DMS153 treated with DMSO at 0.1 percent for 48 hours (cell line): ENCODE measurements around the gene ACP4.
"Not testable (repeated sequence)": the region's sequence is repeated elsewhere in the genome, so short reads cannot be mapped to it uniquely, and the experiment has no call there.

ENCODE experiments used
- DNase-seq: peaks from one replicate; lab custom pipeline; 2025; ENCODE audit not compliant: unreplicated experiment; lab: John Stamatoyannopoulos, UW

Gene ACP4

DNA sequence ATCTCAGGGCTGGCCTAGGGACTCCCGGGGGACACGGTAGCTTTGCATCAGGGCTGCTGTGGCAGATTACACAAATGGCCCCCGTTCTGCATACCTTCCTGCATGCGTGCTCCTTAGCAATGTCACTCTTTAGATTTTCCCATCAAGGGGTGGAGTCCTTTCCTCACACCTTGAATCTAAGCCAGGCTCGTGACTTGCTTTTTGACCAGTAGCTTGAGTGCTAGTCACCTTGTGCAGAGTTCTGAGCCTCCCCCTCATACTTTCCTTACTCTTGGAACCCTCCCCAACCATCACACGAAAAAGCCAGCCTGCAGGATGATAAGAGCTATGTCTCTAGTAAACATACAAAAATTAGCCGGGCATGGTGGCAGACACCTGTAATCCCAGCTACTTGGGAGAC lies 16.8 kb upstream of the ACP4 start:
- not testable (repeated sequence) for DNase-seq

DNA sequence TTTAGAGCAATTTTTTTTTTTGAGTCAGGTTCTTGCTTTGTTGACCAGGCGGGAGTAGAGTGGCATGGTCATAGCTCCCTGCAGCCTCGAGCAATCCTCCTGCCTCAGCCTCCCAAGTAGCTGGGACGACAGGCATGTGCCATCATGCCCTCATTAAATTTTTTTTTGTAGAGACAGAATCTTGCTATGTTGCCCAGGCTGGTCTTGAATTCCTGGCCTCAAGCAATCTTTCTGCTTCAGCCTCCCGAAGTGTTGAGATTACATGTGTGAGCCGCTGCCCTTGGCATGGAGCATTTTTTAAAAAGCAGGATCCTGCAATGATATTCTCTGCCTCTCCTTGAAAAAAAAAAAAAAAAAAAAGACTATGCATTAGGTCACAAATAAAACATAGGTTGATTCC lies 14.1 kb upstream of the ACP4 start:
- DNase-seq, result no peak

- DNase-seq, result no peak
Measured at GRCh38 chr19:50777261-50777660, 13.0 kb upstream of the ACP4 start.

DNA sequence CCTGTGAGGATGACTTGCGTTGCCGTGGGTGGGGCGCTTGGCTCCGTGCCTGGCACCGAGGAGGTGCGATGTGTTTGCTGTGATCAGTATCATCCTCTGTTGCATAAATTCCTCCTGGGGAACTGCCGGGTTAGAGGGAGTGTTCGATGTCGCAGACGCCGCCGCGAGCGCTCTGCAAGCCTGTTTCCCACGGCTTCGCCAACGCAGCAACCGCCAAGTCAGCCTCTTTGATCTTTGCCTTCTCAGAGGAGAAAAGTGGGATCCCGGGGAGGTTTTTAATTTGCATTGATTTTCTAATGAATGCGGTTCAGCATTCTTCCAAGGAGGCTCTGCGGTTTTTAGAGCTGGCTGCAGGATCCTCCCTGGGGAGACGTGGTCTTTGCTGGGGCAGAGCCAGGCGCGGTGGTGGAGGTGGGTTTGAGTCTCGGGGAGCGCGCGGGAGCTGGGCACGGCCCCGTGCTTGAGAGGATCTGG lies 12.3 kb upstream of the ACP4 start:
- no peak for DNase-seq

DNA sequence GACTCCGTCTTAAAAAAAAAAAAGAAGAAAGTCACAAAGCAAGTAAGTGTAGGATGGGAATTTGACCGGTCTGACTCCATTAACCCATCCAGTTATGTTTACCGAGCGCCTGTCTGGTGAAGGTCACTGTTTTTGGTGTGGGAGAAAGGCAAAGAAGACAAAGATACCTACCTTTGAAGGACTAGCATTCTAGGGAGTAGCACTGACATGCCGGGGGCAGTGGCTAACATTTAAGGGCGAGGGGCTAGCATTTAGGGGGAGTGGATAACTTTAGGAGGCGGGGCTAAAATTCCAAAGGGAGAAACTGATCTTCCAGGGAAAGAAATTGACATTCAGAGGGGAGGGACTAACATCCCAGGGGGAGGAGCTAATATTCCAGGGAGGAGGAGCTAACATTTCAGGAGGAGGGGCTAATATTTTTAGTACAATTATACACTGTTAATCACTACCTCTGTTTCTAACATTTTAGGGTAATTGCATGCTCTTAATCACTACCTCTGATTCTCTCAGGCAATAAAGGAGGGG lies 11.2 kb upstream of the ACP4 start:
- DNase-seq, result no peak

DNA sequence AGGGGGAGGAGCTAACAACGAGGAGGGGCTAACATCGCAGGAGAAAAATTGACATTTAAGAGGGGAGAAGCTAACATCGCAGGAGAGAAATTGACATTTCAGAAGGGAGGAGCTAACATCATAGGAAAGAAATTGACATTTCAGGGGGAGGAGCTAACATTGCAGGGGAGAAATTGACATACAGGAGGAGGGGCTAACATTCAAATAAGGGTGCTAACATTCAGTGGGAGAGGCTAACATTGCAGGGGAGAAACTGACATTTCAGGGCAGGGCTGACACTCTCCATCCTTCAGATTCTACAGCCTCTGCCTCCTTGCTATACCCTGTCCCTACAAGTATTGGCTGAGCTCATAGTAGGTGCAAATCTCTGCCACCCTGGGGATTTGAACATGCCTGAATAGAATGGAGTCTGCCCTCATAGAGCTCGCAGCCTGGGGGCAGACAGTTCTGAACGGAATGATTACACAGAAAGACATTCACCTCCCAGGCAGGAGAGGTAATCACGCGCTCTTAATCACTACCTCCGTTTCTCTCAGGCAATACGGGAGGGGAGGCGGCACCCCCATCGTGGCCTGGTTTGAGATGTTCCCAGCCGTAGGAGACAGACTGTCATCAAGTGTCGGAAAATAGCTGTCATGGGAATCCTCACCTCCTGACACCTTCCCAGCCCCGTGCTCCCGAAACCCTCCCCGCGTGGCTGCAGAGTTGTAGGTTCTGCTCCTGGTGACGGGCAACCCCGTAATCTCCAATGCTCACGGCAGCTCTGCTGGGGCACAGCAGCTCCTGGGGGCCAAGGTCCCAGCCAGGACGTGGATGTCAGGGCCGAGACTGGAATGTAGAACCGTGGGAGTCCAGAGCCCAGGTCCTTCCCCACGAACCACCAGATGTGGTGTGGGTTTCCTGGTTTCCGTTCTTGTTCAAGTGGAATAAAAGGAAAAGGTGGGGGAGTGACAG lies 10.4 kb upstream of the ACP4 start:
- no peak for DNase-seq

GRCh38 chr19:50780753-50781435 lies 9.3 kb upstream of the ACP4 start:
- no peak for DNase-seq

GRCh38 chr19:50783848-50784152 lies 6.4 kb upstream of the ACP4 start:
- not testable (repeated sequence) for DNase-seq

DNA sequence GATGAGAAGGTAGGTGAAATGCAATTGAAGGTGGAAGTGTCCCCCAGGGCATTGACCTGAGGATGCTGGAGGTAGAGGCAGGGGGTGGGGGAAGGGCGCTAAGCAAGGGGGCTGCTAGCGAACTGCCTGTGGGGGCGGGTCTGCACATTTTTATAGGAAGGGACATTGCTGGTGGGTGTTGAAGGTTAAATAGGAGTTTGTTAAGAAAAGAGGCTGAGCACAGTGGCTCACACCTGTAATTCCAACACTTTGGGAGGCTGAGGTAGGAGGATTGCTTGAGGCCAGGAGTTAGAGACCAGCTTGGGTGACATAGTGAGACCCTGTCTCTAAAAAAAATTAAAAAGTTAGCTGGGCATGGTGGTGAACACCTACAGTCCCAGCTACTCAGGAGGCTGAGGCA lies 5.5 kb upstream of the ACP4 start:
- DNase-seq, result no peak

DNA sequence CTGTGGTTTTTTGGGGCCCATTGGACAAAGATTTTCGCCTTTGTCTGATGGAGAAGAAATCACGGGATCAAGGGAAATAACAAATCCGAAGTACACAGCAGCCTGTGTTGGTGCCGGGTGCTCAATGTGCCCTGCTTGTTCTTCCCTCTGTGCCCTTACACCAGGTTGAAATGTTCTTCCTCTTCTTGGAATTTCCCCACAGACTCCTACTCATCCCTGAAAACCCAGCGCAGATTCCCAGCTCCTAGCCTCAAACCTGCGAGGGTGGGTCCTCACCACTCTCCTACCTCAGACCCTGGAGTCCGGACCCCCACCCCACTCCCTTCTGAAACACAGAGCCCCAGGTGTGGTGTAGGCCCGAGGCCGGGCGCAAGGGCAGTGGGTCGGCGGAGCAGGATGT lies 4.9 kb upstream of the ACP4 start:
- DNase-seq, result no peak

DNA sequence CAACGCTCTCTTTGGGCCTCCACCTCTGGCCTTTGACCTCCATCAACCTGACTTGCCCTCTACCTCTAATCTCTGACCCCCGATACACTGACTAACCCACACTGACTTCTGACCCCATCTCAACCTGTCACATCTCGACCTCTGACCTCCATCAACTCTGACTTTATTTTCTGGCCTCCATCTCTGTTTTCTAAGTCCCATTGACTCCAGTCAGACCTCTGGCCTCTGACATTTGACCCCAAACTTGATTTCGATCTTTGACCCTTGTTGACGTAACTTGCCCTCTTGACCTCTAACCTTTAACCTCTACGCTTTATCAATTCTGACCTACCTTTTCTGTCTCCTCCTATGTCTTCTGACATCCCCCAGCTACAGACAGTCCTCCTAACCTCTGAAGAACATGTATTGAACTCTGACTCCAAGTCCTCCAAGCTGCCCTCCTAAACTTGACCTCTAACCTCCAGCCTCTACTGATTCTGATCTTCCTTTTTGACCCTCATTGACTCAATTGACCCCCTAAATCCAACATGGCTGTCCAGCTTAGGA lies 780 bp downstream of the ACP4 start:
- DNase-seq, result no peak

DNA sequence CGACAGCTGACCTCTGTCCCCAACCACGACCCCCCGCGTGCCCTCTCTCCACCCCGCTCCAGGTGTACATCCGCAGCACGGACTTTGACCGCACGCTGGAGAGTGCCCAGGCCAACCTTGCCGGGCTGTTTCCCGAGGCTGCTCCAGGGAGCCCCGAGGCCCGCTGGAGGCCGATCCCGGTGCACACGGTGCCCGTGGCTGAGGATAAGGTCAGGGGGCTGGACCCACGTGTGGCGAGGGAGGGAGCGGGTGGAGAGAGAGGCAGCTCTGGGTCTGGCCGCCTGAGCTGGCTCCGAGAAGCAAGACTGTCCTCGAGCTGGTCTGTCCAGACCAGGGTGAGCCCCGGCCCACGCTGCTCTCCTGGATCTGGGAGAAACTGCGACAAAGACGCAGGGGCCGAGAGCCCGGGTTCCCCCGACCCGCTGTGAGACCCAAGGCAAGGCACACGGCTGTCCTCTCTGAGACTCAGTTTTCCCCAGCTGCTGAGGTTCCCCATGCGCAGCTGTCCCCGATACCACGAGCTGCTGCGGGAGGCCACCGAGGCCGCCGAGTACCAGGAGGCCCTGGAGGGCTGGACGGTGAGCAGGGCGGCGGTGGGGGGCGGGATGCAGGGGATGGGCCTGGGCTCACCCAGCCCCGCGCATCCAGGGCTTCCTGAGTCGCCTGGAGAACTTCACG lies 1.5 kb downstream of the ACP4 start:
- DNase-seq, result no peak

DNA sequence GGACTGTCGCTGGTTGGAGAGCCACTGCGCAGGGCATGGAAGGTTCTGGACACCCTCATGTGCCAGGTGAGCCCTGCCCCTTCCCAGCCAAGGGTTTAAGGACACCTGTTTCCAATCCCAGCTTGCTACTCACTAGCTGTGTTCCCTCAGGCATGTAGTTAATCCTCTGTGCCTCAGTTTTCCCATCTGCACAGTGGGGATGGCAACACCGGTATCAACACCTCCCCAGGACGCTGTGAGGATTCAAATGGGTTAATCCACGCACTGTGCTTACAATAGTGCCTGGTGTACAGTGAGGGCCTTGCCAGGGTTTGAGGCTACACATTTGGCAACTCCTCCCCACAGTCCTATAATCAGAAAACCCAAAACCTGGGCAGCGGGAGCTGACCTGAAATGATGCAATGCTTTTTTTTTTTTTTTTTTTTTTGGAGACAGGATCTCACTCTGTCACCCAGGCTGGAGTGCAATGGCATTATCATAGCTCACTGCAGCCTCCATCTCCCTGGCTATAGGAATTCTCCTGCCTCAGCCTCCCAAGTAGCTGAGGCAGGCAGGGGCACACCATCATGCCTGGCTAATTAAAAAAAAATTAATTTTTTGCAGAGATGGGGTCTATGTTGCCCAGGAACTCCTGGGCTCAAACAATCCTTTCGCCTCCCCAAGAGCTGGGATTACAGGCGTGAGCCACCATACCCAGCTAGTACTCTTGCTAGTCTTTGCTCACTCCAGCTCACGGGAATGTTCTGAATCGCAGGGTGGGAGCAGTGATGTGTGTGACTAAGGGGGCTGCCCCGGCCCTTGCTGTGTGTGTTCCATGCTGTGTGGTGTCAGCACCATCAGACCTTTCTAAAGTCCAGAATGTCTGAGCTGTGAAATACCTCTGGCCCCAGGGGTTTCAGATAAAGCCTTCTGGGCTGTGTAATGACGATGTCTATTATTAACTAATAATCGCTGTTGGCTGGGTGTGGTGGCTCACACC lies 2.3 kb downstream of the ACP4 start:
- DNase-seq, result no peak

- no peak for DNase-seq
Measured at GRCh38 chr19:50793558-50794065, 3.4 kb downstream of the ACP4 start.

GRCh38 chr19:50794074-50794875 lies 4.1 kb downstream of the ACP4 start:
- DNase-seq, result peak; percentile 28

- no peak for DNase-seq
Measured at GRCh38 chr19:50794876-50795663, 4.9 kb downstream of the ACP4 start.

GRCh38 chr19:50795664-50796073 lies 5.5 kb downstream of the ACP4 start:
- no peak for DNase-seq

GRCh38 chr19:50796128-50796633 lies 6.0 kb downstream of the ACP4 start:
- DNase-seq, result no peak
